Pulmonary artery endothelial cell (primary cell): Measurements from ENCODE around the gene LGALS14. TPM values are rescaled to one million over a fixed set of nuclear protein-coding genes. Genes with fewer than 3 reads are reported as not detected.
"Not testable (repeated sequence)": the region's sequence is repeated elsewhere in the genome, so short reads cannot be mapped to it uniquely, and the experiment has no call there.

Source experiments
- DNase-seq: peaks from one replicate; pipeline ENCODE4 v3.0.0-alpha.2; 2011; ENCODE audit warnings: low read depth, low spot score
- total RNA-seq: library from RNA; depleted of rRNA; stranded (reverse); fragments of >200 nt; gene quantifications from 2 replicates; pipeline ENCODE4 v1.2.3, GENCODE V29; 2014

Gene LGALS14
- total RNA-seq, 1 donor from 2014 or later: not detected

DNA sequence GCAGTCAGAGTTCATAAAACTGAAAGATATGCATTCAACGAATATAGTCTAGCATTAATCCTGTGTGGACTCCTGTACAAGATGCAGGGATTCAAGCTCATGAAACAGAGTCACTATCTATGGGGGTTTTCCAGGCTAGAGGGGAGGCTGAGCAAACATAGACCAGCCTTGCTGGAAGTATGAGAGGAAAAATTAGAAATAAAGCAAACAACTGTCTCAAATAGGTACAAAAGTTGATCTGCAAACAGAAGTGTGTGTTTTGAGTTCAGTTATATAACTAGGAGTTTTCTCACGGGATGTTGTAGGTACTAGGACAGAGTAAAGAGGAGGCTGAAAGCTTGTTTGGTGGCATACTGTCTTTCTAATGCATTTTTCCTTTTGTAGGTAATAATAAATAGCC, 8.5 kb upstream of the LGALS14 start:
- DNase-seq: no peak

DNA sequence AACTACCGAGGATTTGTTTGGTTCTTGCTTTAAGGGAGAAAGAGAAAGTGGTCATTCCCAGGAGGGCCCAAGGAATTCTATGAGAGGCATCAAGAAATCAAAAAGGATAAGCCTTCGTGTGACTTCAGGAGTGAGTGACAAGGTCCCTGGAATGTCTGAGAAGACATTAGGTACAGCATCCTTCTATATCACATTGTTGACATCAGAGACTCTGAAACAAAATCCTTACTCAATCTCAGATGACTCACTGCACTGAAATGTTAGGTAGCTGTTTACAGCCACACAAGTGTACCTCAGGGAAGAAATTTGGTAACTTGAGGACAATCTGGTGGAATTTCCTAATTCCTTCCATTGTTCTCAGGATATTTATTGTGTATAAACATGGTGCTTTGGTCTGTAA, 7.9 kb upstream of the LGALS14 start:
- no peak for DNase-seq

DNA sequence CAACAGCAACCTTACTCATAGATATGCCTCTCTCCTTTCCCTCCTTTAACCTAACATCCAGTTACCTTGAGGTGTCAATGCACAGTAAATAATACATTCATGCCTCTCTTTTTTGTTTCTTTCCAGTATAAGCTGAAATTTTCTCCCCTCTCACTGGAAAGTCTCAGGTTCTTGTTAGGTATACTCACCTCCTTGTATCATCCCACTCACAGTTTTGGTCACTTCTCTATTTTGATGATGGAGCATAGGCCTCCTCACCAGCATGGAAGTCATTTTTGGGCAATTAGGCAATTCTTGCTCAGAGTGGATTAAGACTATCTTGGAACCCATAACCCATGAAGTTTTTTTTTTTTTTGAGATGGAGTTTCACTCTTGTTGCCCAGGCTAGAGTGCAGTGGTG, 5.7 kb upstream of the LGALS14 start:
- DNase-seq: no peak

DNA sequence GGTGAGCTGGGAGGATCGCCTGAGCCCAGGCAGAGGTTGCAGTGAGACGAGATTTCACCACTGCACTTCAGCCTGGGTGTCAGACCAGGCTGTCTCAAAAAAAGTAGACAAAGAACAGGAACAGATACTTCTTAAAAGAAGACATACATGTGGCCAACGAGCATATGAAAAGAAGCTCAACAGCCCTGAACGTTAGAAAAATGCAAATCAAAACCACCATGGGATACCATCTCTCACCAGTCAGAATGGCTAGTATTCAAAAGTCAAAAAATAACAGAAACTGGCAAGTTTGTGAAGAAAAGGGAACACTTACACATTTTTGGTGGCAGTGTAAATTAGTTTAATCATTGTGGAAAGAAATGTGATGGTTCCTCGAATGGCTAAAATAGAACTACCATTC, 3.0 kb upstream of the LGALS14 start:
- no peak for DNase-seq

DNA sequence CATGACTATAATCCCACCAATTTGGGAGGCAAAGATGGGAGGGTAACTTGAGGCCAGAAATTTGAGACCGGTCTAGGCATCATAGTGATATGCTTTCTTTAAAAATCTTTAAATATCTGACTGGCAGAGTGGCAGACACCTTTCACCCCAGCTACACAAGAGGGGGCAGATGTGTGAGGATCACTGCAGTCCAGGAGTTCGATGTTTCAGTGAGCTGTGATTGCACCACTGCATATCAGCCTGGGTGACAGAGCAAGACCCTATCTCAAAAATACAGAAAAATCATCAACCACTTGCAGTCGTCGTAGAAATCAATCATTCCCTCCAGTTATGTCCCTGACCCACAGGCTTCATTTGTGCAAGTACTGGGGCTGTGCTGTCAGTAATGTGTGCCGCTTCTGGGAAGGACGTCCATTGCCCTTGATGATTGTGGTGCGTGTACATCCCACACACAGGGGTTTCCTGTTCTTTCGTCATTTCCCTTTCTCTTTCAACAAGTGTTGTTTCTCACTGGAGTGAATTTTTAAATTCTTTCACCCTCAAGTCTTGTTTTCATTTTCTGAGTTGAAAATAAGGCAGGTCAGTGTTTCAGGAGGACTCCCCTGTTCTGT, 1.4 kb downstream of the LGALS14 start:
- DNase-seq: no peak

DNA sequence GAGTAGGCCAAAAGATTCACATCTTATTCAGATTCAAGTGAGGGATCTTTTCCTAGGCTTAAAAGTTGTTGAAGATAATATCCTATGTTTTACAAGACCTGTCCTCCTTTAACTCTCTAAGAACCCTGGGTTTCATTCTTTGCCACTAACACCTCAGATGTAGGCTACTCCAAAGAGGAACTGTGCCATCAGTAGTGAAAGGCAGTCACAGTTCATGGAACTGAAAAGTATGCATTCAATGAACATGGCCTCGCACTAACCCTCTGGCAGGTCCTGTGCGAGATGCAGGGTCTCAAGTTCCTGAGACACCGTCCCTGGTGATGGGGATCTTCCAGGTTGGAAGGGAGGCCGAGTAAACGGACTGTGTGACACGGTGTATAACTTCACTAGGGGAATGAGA, 4.3 kb downstream of the LGALS14 start:
- DNase-seq: no peak

DNA sequence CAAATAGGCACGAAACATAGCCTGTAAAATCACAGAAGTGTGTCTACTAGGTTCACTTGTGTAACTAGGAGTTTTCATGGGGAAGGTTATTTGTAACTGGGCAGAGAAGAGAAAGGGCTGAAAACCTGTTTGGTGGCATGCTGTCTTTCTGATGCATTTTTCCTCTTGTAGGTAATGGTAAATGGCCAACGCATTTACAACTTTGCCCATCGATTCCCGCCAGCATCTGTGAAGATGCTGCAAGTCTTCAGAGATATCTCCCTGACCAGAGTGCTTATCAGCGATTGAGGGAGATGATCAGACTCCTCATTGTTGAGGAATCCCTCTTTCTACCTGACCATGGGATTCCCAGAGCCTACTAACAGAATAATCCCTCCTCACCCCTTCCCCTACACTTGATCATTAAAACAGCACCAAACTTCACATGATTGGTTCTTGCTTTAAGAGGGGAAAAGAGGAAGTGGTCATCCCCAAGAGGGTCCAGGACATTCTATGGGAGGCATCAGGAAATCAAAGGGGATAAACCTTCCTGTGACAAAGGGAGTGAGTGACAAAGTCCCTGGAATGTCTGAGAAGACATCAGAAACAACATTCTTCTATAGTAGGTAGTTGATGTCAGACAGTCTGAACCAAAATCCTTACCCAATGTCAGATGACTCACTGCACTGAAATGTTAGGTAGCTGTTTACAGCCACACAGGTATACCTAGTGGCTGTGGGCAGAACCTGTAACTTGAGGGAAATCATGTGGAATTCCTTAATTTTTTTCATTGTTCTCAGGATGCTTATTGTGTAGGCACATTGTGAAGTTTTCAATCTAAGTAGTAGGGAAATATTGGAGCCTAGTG, 5.0 kb downstream of the LGALS14 start:
- no peak for DNase-seq

DNA sequence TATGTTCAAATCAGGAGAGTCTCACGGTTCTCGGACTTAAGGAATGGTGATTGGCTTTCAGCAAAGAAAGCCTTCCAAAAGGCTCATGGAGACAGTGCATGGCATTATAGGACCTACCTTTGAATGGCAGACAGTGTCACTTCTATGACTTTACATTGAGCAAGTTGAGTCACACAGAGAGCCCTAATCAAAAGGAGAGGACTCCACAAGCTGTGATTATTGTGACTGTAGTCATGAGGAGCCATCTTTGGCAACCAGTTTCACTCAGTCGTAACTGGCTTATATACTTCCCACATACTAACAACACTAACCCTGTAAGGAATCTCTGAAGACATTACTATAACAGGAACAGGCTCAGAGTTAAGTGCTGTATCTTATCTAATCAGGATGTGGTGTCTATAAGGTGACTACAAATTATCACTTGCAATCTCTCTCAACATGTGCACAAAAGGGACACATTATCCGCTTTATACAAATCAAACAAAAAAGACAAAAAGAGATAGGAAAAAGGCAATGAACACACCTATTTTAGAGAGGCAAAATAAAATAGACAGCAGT, 6.1 kb downstream of the LGALS14 start:
- no peak for DNase-seq

DNA sequence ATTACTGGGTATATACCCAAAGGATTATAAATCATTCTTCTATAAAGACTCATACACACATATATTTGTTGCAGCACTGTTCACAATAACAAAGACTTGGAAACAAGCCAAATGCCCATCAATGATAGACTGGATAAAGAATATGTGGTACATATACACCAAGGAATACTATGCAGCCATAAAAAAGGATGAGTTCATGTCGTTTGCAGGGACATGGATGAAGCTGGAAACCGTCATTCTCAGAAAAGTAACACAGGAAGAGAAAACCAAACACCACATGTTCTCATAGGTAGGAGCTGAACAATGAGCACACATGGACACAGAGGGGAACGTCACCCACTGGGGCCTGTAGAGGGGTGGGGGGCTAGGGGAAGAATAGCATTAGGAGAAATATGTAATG, 15.9 kb downstream of the LGALS14 start:
- not testable (repeated sequence) for DNase-seq

DNA sequence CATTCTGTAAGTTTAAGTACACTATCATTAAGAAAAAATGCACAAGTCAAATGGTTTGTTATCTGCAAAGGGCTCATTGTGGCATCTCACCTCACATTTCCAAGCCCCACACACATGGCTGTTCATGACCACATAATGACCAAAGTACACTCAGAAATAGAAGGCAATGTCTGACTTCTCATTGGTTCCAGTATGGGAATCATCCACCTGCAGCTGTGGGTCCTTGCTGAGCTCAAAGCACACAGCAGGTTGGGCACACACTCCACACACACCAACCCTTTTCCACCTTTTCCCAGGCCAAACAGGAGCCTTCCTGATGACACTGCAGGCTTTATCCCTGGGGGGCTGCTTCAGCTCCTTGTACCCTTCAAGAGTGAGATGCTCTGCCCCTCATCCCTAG, 21.7 kb downstream of the LGALS14 start:
- no peak for DNase-seq

DNA sequence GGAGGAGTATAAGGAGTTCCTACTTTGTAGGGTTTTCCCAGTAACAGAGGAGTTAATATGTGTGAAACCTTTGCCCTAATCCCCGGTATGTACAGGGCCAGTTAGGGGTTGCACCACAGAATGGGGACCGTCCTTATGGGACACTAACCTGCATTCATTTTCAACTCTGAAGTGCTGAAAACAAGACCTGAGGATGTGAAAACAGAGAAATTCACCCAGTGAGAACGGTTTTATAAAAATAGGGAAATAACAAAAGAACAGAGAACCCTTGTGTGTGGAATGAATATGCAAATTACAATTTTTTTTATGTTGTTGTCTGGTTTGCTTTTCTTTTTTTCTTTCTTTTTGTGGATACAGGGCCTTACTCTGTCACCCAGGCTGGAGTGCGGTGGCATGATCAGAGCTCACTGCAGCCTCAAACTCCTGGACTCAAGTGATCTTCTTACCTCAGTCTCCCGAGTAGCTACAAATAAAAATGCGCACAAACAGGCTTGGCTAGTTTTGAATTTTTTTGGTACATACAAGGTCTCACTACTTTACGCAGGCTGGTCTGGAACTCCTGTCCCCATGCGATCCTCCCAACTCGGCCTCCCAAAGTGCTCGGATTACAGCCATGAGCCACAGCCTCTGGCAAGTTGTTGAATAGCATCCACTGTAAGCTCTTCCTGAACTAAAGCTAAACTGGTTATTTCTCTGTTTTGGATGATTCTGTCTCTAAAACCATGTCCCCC, 23.0 kb downstream of the LGALS14 start:
- DNase-seq: no peak

DNA sequence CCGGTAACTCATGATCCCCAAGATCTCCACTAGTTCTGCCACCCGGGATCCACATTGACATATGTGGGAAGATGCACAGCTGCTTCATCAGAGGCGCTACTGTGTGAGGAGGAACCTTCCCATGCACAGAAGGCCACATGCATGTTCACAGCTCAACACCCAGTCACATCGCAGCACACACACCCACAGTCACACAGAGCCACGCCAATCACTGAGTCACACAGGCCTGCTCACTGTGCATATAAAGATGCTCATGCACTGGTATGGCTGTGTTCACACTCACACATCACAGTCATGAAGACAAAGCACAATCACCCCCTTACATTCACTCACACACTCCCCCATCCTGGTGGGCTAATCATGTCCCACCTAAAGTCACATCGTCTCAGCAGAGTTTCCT, 23.8 kb downstream of the LGALS14 start:
- DNase-seq: no peak

DNA sequence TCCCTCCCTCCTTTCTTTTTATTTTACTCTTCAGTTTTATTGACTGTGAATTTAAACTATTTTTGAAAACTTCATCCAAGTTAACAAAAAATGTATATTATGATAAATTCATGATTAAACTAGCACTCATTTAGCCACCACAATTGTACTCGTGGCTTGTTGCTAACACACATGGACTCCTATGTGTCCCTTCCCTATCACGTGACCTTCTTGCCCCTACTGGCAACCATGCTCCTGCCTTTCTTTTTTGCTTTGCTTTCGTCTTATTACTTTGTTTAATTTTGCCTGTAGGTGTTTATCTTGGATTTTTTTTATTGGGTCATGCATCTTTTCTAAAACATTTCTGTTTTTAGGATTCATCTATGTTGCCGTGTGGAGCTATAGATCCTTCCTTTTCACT, 25.3 kb downstream of the LGALS14 start:
- DNase-seq: no peak

DNA sequence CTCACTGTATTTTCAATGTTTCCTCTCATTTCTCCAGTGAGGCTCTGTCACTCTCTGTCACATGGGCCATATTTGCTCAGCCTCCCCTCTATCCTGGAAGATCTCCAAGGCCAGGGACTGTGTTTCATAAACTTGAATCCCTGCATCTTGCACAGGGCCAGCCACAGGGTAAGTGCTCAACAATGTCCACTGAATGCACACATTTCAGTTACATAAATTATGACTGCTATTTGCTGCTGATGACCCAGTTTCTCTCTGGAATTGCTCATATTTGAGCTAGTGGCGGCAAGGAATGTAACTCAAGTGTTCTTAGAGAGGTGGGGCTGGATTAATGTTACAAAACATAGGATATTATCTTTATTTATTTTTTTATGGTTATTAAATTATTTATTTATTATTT, 27.4 kb downstream of the LGALS14 start:
- no peak for DNase-seq

DNA sequence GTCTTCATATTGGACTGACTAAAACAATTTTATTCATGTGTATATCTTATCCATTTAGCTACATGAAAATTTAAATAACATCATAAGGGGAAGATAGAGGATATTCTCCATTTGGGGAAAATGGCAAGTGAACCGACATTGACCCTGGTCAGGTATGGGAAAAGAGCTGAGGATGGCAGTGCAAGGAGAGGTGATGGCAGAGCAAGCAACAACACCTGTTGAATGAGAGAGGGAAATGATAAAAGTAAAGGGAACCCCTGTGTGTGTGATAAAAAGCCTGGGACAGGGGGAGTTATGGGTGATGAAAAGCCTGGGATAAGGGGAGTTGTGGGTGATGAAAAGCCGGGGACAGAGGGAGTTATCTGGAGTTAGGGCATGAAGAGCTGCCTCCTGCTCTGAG, 29.6 kb downstream of the LGALS14 start:
- no peak for DNase-seq

DNA sequence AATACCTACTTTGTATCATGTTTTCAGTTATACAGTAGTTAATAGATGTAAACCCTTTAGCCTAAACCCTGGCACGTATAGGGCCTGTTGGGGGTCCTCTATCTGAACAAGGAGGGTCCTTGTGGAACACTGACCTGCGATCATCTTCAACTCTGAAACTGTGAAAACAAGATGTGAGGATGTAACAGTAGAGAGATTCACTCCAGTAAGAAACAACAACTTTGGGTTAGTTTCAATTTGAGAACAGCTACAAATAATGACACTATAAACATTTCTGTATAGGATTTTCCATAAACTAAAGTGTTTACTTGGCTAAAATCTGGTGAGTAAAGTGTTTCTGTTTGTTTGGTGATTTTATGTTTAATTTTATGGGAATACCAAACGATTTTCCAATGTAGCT, 31.4 kb downstream of the LGALS14 start:
- no peak for DNase-seq

DNA sequence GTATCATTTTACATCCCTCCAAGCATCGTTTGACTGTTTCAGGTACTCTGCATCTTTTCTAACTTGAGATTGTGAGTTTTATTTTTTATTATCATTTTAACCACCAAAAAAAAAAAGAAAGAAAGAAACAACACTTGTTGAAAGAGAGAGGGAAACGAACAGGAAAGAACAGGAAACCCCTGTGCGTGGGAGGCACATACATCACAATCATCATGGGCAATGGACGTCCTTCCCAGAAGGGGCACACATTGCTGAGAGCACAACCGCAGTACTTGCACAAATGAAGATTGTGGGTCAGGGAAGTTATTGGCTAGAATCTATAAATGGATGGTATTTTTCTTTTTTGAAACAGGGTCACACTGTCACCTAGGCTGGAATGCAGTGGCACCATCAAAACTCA, 31.8 kb downstream of the LGALS14 start:
- DNase-seq: no peak

DNA sequence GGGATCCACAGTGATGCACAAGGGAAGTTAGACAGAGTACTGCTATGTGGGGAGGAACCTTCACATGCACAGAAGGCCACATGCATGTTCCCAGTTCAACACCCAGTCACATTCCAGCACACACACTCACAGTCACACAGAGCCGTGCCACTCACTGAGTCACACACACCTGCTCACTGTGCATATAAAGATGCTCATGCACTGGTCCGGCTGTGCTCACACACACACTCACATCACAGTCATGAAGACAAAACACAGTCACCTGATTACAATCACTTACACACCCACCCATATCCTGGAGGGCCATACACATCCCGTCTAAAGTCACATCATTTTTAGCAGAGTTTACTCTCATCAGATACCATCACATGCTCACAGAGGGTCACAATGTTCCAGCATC, 33.1 kb downstream of the LGALS14 start:
- no peak for DNase-seq

DNA sequence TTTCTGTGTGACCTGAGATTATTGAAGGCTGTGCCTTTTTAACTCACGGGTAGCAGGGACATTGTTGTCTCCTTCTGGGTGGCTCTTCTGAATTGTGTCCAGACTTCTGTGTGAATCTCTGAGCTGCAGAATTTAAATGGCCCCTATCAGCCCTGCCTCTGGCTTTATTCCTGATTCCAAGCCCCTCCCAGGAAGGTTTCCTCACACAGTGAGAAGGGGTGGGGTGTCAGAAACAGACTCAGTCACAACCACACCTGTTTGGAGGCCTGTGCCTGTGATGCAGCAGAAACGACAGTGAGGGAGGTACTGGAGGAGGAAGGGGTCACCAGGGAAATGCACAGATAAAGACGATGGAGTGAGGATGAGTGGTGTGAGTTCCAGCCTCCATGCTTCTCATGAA, 33.6 kb downstream of the LGALS14 start, which contains the start of gene CLC:
Gene CLC, minus strand, starts transcription at position 139 of the 400 bp plus-strand sequence. Its CDS starts 77 bp downstream, at position 62.
- DNase-seq: no peak

DNA sequence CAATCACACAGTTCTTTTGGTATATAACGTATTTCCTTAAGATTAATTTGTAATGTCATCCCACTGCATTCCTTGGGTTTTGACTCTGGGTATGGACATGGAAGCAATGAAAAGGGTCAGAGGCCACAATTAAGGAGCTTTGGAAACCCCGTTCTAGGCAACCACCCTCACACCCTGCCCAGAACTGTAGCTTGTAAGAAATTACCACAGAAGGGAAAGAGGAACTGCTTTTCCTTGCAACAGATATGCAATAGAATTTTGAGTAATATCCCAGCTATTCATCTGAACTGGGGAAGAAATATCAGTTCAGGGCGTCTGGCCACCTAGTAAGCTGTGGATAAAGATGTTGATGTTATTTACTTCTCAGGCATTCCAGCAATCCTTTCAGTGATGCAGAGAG, 34.5 kb downstream of the LGALS14 start:
- no peak for DNase-seq

DNA sequence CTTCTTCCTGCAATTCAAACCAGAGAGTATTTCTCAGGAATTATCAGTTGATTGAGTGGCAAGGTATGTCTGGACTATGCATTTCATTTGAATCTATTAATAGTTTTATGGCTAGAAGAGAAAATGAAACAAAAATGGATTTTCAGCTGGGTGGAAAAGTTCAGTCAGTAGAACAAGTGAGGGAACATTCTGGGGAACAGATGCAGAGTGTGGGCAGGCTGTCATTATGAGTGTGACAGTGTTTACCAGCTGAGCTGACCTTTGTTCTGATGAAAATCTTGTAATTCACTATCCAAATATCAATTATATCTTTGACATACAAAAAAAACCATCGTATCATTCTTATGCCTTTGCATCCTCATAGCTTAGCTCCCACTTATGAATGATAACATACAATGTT, 36.1 kb downstream of the LGALS14 start:
- DNase-seq: no peak

DNA sequence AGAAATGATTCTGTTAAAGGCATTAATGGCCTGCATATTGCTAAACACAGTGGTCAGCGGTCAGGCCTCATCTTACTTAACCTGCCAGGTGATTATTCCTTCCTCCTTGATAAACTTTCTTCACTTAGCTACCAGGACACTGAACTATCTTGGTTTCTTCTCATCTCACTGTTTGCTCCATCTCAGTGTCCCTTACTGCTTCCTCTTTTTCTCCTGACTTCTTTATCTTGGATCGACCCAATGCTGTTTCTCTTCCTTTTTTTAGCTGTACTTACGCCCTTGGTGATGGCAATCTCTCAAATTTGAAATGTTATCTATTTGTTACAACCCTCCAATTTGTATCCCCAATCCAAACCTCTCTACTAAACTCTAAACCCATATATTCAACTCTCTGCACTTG, 41.4 kb downstream of the LGALS14 start:
- DNase-seq: no peak
